Activated CD4-positive, alpha-beta memory T cell treated with anti-CD3 and anti-CD28 coated beads, Interleukin-2, amount 10 ng/mL, durations not matched to agents 7 days and 5 days (primary cell): ENCODE results near the gene ACTC1. TPM values are rescaled to one million over a fixed set of nuclear protein-coding genes. Genes with fewer than 3 reads are reported as not detected.

Experiments
- total RNA-seq, 2 experiments: library from RNA; stranded (reverse); gene quantifications; one replicate each; pipeline ENCODE4 v1.2.3, GENCODE V29; 2021

ACTC1 gene
- total RNA-seq, 2 experiments from 2014 or later = not detected

Other genes starting within 250 kb of the ACTC1 start
- 100 to 1,000 TPM; 252 to 258 TPM for gene GOLGA8B, start 211.9 kb downstream of the ACTC1 start, total RNA-seq
- gene GJD2, start 40.6 kb downstream of the ACTC1 start, total RNA-seq = not detected
- 10 to 100 TPM; 30.3 to 31.9 TPM for gene AQR, start 174.2 kb upstream of the ACTC1 start, total RNA-seq
- gene ZNF770, start 192.7 kb upstream of the ACTC1 start, total RNA-seq = 10 to 100 TPM; 36.2 to 40.8 TPM